Skeletal muscle satellite cell (primary cell): ENCODE data around the gene SFTPA2.
"Not testable (repeated sequence)": the region's sequence is repeated elsewhere in the genome, so short reads cannot be mapped to it uniquely, and the experiment has no call there.

ENCODE experiments used
- H3K27me3 ChIP-seq: 2 replicates; pipeline ENCODE4 v1.7.0; 2013; ENCODE audit warnings: low read length; ENCODE audit not compliant: control insufficient read depth, insufficient read depth
- H3K36me3 ChIP-seq: 2 replicates; pipeline ENCODE4 v1.7.0; 2013; ENCODE audit warnings: mild to moderate bottlenecking, control low read depth, low read length; ENCODE audit not compliant: insufficient read depth
- H3K4me1 ChIP-seq: 2 replicates; pipeline ENCODE4 v1.7.0; 2013; ENCODE audit warnings: low read length; ENCODE audit not compliant: control insufficient read depth, insufficient read depth
- H3K4me2 ChIP-seq: 2 replicates; pipeline ENCODE4 v1.7.0; 2013; ENCODE audit warnings: mild to moderate bottlenecking, low read length
- H3K4me3 ChIP-seq: 2 replicates; pipeline ENCODE4 v1.7.0; 2013; ENCODE audit warnings: low read length
- H3K9ac ChIP-seq: 2 replicates; pipeline ENCODE4 v1.7.0; 2013; ENCODE audit warnings: mild to moderate bottlenecking, low read depth, low read length, moderate library complexity
- H3K9me3 ChIP-seq: replicated peaks from 2 replicates; pipeline ENCODE4 v1.7.0; 2013; ENCODE audit warnings: mild to moderate bottlenecking, control low read depth, low read length

The SFTPA2 gene

GRCh38 chr10:79555354-79556309 is 4.6 kb downstream of the SFTPA2 start:
- Histone ChIP-seq H3K9ac (no peak overlapping the region), H3K9me3 (no peaks in the 10 kb centered on the region), H3K36me3 (no peaks in the 10 kb centered on the region), H3K4me2 (no peak overlapping the region), H3K27me3 (peaks cover 40% of the 10 kb centered on the region), H3K4me3 (no peak overlapping the region), H3K4me1 (no peaks in the 10 kb centered on the region)

- Histone ChIP-seq H3K9me3 (no peaks in the 10 kb centered on the region), H3K9ac (no peak overlapping the region), H3K27me3 (peaks cover 48% of the 10 kb centered on the region), H3K4me3 (no peak overlapping the region), H3K4me1 (no peaks in the 10 kb centered on the region), H3K36me3 (no peaks in the 10 kb centered on the region), H3K4me2 (no peak overlapping the region)
Observed at GRCh38 chr10:79552143-79552542, 8.1 kb downstream of the SFTPA2 start.

DNA sequence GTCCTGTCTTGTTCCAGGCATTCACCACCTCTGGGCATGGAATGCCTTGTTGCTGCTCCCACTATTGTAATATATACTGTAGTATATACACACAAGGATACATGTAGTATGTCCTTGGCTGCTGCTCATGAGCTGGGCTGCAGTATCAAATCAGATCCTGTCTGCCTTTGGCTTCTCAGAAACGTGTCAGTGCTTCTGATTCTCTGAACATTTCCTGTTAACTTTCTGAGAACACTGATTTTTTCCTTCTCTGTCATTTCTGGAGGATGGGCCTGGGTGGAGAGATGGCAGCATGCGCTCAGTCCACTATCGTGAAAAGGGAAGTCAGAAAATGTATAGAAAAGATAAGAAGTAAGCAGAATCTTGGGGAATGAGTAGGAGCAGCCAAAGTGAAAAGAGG is 12.2 kb downstream of the SFTPA2 start:
- Histone ChIP-seq H3K9me3 (no peaks in the 10 kb centered on the region), H3K4me1 (no peaks in the 10 kb centered on the region), H3K4me3 (no peak overlapping the region), H3K27me3 (peaks cover 49% of the 10 kb centered on the region), H3K9ac (no peak overlapping the region), H3K36me3 (no peaks in the 10 kb centered on the region), H3K4me2 (no peak overlapping the region)

DNA sequence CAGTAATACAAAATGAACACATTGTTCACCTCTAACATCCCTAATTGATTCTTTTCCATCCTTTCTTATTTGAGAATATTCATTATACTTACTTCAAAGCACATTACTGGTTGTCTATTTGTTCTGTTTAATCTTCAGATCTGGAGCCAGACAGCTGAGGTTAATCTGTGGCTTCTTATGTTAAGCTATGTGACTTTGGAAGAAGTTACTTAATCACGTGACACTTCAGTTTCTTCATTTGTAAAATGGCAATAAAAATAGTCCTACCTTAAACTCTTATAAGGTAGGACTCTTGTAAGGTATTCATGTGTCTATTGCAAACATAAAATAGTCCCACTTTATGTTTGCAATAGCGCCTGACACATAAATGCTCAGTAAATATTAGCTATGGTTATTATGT is 13.1 kb downstream of the SFTPA2 start:
- H3K4me1 ChIP-seq, H3K9ac ChIP-seq, H3K4me2 ChIP-seq, H3K9me3 ChIP-seq, H3K36me3 ChIP-seq, H3K4me3 ChIP-seq: not testable (repeated sequence)
- H3K27me3 ChIP-seq: peaks cover 49% of the 10 kb centered on the region

- peaks cover 38% of the 10 kb centered on the region for H3K27me3 ChIP-seq
- not testable (repeated sequence) for H3K4me1 ChIP-seq, H3K9ac ChIP-seq, H3K36me3 ChIP-seq, H3K4me3 ChIP-seq, H3K4me2 ChIP-seq, H3K9me3 ChIP-seq
Observed at GRCh38 chr10:79544926-79545659, 15.1 kb downstream of the SFTPA2 start.

DNA sequence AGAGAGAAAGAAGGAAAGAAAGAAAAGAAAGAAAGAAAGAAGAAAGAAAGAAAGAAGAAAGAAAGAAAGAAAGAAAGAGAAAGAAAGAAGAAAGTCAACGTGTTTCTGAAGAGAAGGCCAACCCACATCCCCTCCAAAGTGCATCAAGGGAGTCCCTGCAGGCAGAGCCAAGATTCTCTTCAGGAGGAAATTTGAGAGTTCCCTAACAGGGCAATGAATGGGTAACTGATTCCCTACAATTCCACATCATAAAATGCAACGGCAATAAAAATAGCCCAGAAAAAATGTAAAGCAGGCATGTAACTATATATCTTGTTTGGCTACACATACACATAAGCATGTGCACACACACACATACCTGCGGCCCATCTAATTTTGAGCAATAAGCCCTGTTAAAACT is 15.8 kb downstream of the SFTPA2 start:
- not testable (repeated sequence) for H3K4me1 ChIP-seq, H3K4me2 ChIP-seq, H3K9me3 ChIP-seq, H3K36me3 ChIP-seq, H3K9ac ChIP-seq, H3K4me3 ChIP-seq
- H3K27me3 ChIP-seq: peaks cover 38% of the 10 kb centered on the region

GRCh38 chr10:79542626-79543025 is 17.6 kb downstream of the SFTPA2 start:
- no peak overlapping the region for H3K4me2 ChIP-seq
- no peaks in the 10 kb centered on the region for H3K4me1 ChIP-seq
- H3K4me3 ChIP-seq: no peak overlapping the region

DNA sequence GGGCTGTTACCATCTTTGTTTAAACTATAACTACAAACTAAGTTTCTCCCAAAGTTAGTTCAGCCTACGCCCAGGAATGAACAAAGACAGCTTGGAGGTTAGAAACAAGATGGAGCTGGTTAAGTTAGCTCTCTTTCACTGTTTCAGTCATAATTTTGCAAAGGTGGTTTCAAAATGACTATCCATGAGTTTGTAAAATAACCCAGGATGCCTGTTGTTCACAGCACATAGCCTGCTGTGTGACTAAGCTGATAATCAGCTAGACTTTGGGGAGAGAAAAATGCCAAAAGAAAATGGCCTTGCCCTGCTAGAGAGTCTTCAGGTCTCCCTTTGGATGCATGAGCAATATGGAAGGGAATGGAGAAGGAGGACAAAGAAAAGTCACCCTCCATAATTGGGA is 19.3 kb downstream of the SFTPA2 start:
- not testable (repeated sequence) for H3K4me3 ChIP-seq, H3K36me3 ChIP-seq, H3K9ac ChIP-seq, H3K4me1 ChIP-seq, H3K4me2 ChIP-seq, H3K9me3 ChIP-seq
- H3K27me3 ChIP-seq: peaks cover 23% of the 10 kb centered on the region

More at GRCh38 chr10:79542626-79543025, 17.6 kb downstream of the SFTPA2 start:
- H3K9ac ChIP-seq: no peak overlapping the region
- H3K27me3 ChIP-seq: peaks cover 26% of the 10 kb centered on the region
- H3K36me3 ChIP-seq: no peaks in the 10 kb centered on the region
- H3K9me3 ChIP-seq: no peaks in the 10 kb centered on the region

GRCh38 chr10:79538311-79538710 is 21.9 kb downstream of the SFTPA2 start:
- H3K27me3 ChIP-seq: peaks cover 15% of the 10 kb centered on the region
- not testable (repeated sequence) for H3K4me1 ChIP-seq, H3K9me3 ChIP-seq, H3K4me3 ChIP-seq, H3K4me2 ChIP-seq, H3K9ac ChIP-seq, H3K36me3 ChIP-seq

DNA sequence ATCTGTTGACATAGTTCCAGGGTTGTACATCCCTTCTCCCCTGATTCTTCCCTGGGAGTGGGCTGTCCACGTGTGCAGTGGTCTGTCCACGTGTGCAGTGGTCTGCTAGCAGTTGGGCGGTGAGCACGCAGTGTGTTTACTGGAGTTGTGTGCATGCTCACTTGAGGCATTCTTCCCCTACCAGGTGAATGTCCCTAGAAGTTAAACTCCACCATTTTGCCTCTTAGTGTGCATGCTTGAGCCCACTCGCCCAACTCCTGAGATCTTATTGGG is 26.4 kb downstream of the SFTPA2 start:
- not testable (repeated sequence) for H3K36me3 ChIP-seq, H3K9ac ChIP-seq, H3K4me1 ChIP-seq, H3K4me2 ChIP-seq, H3K27me3 ChIP-seq, H3K9me3 ChIP-seq, H3K4me3 ChIP-seq

- H3K36me3 ChIP-seq, H3K9ac ChIP-seq, H3K4me3 ChIP-seq: not testable (repeated sequence)
Observed at GRCh38 chr10:79533142-79533902, 26.9 kb downstream of the SFTPA2 start.

More at GRCh38 chr10:79533142-79533902, 26.9 kb downstream of the SFTPA2 start:
- H3K4me2 ChIP-seq, H3K9me3 ChIP-seq, H3K4me1 ChIP-seq, H3K27me3 ChIP-seq: not testable (repeated sequence)
